Upper lobe of left lung (tissue), 4 donors: Measurements from ENCODE around the gene SLC9A8.

Experiments used
- EP300 ChIP-seq, 4 donors: sonication (generic); formaldehyde crosslinking; IDR thresholded peaks; one replicate each; pipeline ENCODE4 v1.5.1; 2017; ENCODE audit warnings: antibody characterized with exemption in 4 of 4, control low read depth in 2 of 4
- POLR2A ChIP-seq, 4 donors: fragments of 450-650 bp; IDR thresholded peaks; one replicate each; pipeline ENCODE4 v1.5.1; 2016 to 2017; ENCODE audit warnings: antibody characterized with exemption in 4 of 4, mild to moderate bottlenecking in 2 of 4
- POLR2AphosphoS5 ChIP-seq, 2 donors: sonication (generic); formaldehyde crosslinking; IDR thresholded peaks; one replicate each; pipeline ENCODE4 v1.5.1; 2017; ENCODE audit warnings: antibody characterized with exemption in 2 of 2
- TF ChIP-seq, protein P1 (sequence below), 6 experiments: fragments of 450-650 bp in 4 of 6; fragments of 200-600 bp in 2 of 6; sonication (generic) in 2 of 6; IDR thresholded peaks; one replicate each; pipeline ENCODE4 v1.5.1; 2016 to 2019; ENCODE audit warnings: antibody characterized with exemption in 6 of 6

DNA sequence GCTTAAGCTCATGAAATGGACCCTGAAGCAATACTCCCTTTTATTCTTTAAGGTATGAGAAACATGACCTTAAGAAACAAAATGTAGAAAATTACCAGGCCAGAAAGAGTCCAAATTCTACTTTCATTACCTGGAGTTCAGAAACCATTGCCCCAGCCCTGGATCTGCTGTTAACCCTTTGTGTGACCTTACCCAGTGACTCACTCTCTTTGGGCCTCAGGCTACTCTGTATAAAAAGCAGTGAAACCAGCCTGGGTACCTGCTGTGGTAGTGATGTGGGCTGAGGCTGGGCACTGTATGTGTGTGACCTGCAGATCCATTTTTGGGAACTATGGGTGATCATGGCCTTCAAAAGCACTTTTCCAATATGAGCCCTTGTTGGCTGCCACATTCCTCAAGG, 47.2 kb downstream of the SLC9A8 start:
- no peak for TF ChIP-seq POLR2A (IDR thresholded peaks at IDR 0.05)
- TF ChIP-seq, protein P1, sequence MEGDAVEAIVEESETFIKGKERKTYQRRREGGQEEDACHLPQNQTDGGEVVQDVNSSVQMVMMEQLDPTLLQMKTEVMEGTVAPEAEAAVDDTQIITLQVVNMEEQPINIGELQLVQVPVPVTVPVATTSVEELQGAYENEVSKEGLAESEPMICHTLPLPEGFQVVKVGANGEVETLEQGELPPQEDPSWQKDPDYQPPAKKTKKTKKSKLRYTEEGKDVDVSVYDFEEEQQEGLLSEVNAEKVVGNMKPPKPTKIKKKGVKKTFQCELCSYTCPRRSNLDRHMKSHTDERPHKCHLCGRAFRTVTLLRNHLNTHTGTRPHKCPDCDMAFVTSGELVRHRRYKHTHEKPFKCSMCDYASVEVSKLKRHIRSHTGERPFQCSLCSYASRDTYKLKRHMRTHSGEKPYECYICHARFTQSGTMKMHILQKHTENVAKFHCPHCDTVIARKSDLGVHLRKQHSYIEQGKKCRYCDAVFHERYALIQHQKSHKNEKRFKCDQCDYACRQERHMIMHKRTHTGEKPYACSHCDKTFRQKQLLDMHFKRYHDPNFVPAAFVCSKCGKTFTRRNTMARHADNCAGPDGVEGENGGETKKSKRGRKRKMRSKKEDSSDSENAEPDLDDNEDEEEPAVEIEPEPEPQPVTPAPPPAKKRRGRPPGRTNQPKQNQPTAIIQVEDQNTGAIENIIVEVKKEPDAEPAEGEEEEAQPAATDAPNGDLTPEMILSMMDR (IDR thresholded peaks at IDR 0.05) = no peak
- no peak for TF ChIP-seq POLR2AphosphoS5 (IDR thresholded peaks at IDR 0.05)
- no peak for TF ChIP-seq EP300 (IDR thresholded peaks at IDR 0.05)
